GM12874 (cell line): Measurements from ENCODE around the gene AKAP3.

Experiments
- CTCF ChIP-seq: IDR thresholded peaks from 2 replicates; pipeline ENCODE4 v1.5.1; 2011; ENCODE audit warnings: low read depth, mild to moderate bottlenecking, control low read depth, low read length, moderate library complexity; ENCODE audit not compliant: insufficient read depth

The AKAP3 gene

GRCh38 chr12:4648501-4649357 lies at the start of gene AKAP3, which contains the start of gene NDUFA9:
Gene AKAP3, minus strand, starts transcription at chr12:4649051. Its CDS starts 10,855 bp downstream, at chr12:4638196.
Gene NDUFA9, plus strand, starts transcription at chr12:4649114. Its CDS starts 13 bp downstream, at chr12:4649127.
- no peak for TF ChIP-seq CTCF

- no peak for TF ChIP-seq CTCF
These were observed 41.9 kb upstream of the AKAP3 start for GRCh38 chr12:4690760-4691159.

DNA sequence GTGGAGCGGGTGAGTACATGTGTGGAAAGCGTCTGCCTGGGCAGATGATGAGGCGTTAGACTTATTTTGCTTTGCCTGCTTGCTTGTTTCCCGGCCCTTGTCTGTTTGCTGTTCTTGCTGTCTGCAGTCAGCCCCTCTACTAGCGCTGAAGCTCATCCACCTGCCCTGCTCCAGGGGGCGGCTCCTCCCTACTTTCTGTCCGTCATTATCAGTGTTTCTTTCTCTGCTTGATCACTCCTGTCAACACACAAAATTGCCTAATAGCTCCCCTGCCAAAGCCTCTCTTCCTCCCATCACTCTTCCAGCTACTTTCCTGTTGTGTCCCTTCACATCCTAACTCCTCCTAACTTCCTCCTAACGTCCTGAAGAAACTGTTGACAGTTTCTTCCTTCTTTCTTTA lies 36.5 kb upstream of the AKAP3 start:
- no peak for TF ChIP-seq CTCF

GRCh38 chr12:4681732-4682131 lies 32.9 kb upstream of the AKAP3 start:
- TF ChIP-seq CTCF = no peak

DNA sequence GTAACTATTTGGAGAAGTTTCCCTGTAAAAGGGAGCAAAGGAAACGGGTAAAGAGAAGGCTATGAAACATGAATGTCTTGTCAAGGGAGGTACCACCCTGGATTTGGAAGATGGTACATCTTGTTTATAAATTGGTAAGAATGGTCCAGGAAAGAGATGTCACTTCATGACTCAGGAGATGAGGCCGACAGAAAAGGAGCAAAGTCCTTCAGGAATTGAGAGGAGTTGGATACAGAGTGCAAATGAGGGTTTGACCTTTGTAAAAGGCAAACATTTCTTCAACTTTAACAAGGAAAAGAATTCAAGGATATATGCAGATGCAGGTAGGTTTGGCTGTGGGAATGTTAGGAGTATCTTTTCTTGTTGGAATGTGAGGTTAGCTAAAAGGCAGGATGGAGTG lies 30.9 kb upstream of the AKAP3 start:
- TF ChIP-seq CTCF = no peak

DNA sequence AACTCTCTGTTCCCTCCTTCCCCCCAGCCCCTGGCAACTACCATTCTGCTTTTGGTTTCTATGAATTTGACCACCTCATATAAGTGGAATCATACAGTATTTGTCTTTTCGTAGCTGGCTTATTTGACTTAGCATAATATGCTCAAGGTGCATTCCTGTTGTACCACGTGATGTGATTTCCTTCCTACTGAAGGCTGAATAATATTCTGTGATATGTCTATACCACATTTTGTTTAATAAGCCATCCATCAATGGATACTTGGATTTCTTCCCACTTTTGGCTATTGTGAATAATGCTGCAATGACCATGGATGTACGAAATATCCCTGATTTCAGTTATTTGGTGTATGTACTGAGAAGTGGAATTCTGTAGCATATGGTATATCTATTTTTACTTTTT lies 16.4 kb upstream of the AKAP3 start:
- TF ChIP-seq CTCF = no peak

DNA sequence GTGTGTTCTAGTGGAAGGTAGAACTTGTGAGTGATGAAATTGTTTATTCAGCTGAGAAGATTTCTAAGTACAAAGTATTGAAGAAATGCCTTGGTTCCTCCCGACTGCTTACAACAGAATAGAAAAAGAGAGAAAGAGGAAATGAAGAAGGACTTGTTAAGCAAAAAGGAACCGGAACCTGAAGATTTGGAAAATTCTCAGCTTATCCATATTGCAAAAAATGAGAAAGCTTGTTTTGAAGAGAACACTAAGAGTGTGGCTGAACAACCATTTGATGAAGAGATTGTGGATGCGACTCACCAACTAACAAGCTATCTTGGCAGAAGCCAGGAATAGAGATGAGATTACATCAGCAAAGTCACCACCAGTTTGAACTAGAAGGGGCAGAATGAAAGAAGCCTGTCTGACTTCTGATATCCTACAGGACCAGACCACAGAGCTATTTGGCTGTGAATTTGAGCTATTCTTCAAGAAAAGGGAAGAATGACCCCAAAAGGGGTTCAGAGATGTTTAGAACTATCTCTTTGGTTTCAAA lies 15.2 kb upstream of the AKAP3 start:
- no peak for TF ChIP-seq CTCF
